GM06990 (cell line): ENCODE data around the gene LRRC26.

Experiments used
- DNase-seq: peaks from one replicate; pipeline ENCODE4 v3.0.0-alpha.2; 2011; ENCODE audit not compliant: insufficient read length; ENCODE audit errors: extremely low read depth
- H3K27me3 ChIP-seq: replicated peaks from 2 replicates; pipeline ENCODE4 v1.6.0; 2011; ENCODE audit warnings: low read length; ENCODE audit not compliant: control insufficient read depth, insufficient read depth
- H3K36me3 ChIP-seq: 2 replicates; pipeline ENCODE4 v1.5.1; 2011; ENCODE audit warnings: low read length; ENCODE audit not compliant: control insufficient read depth, insufficient read depth
- H3K4me3 ChIP-seq: replicated peaks from 2 replicates; pipeline ENCODE4 v1.5.1; 2011; ENCODE audit warnings: low read depth, mild to moderate bottlenecking, control low read depth, low read length
- CTCF ChIP-seq: IDR thresholded peaks from 2 replicates; pipeline ENCODE4 v1.5.1; 2011; ENCODE audit warnings: low read length, control low read depth, mild to moderate bottlenecking, inconsistent platforms; ENCODE audit not compliant: insufficient read depth, poor library complexity, severe bottlenecking

LRRC26 gene

GRCh38 chr9:137172901-137173795 lies 3.3 kb upstream of the LRRC26 start:
- no peak for DNase-seq
- Histone ChIP-seq H3K27me3 (no peaks in the 10 kb centered on the region; the same call in 1 of the 2 replicates), H3K36me3 (peaks cover 2% of the 10 kb centered on the region; the same call in 1 of the 2 replicates), H3K4me3 (no peak overlapping the region)
- no peak for TF ChIP-seq CTCF

- Histone ChIP-seq H3K27me3 (no peaks in the 10 kb centered on the region; the same call in 1 of the 2 replicates), H3K36me3 (no peaks in the 10 kb centered on the region), H3K4me3 (no peak overlapping the region)
- DNase-seq, result no peak
- TF ChIP-seq CTCF, result no peak
Measured at GRCh38 chr9:137171149-137171900, 1.5 kb upstream of the LRRC26 start.

- no peak overlapping the region for H3K4me3 ChIP-seq
- no peak for TF ChIP-seq CTCF
- DNase-seq, result no peak
- no peaks in the 10 kb centered on the region; the same call in 1 of the 2 replicates for H3K27me3 ChIP-seq
- H3K36me3 ChIP-seq, result no peaks in the 10 kb centered on the region
Measured at GRCh38 chr9:137170486-137171148, 766 bp upstream of the LRRC26 start.

GRCh38 chr9:137168904-137169856 lies 671 bp downstream of the LRRC26 start:
- peak; percentile 82 for DNase-seq
- no peak for TF ChIP-seq CTCF
- no peaks in the 10 kb centered on the region; the same call in 1 of the 2 replicates for H3K27me3 ChIP-seq
- H3K36me3 ChIP-seq, result no peaks in the 10 kb centered on the region
- peak overlapping the region; percentile 58 for H3K4me3 ChIP-seq

- no peak for TF ChIP-seq CTCF
- peak overlapping the region; percentile 58 for H3K4me3 ChIP-seq
- H3K36me3 ChIP-seq, result no peaks in the 10 kb centered on the region
- no peaks in the 10 kb centered on the region; the same call in 1 of the 2 replicates for H3K27me3 ChIP-seq
- DNase-seq, result no peak
Measured at GRCh38 chr9:137168573-137168903, 1.3 kb downstream of the LRRC26 start.
